HUES6 (cell line): ENCODE results near the gene CDH22.

Experiments
- H3K27ac ChIP-seq: 2 replicates; pipeline ENCODE4 v1.7.0; 2013; ENCODE audit warnings: low read depth, mild to moderate bottlenecking, low read length, inconsistent platforms
- H3K27me3 ChIP-seq: 2 replicates; pipeline ENCODE4 v1.6.1; 2013; ENCODE audit warnings: low read length; ENCODE audit not compliant: control insufficient read depth, insufficient read depth
- H3K36me3 ChIP-seq: 2 replicates; pipeline ENCODE4 v1.6.1; 2013; ENCODE audit warnings: low read length; ENCODE audit not compliant: control insufficient read depth, insufficient read depth
- H3K4me1 ChIP-seq: 2 replicates; pipeline ENCODE4 v1.6.1; 2013; ENCODE audit warnings: low read length; ENCODE audit not compliant: control insufficient read depth, insufficient read depth
- H3K4me3 ChIP-seq: 2 replicates; pipeline ENCODE4 v1.5.1; 2013; ENCODE audit warnings: low read depth, low read length
- H3K9ac ChIP-seq: one replicate; pipeline ENCODE4 v1.6.1; 2013; ENCODE audit warnings: mild to moderate bottlenecking, low read length
- H3K9me3 ChIP-seq: 2 replicates; pipeline ENCODE4 v1.6.1; 2013; ENCODE audit warnings: low read depth, low read length; ENCODE audit not compliant: control insufficient read depth, insufficient read depth

The CDH22 gene

GRCh38 chr20:46220455-46221207 is 87.7 kb downstream of the CDH22 start:
- Histone ChIP-seq H3K36me3 (no peaks in the 10 kb centered on the region), H3K9ac (no peak overlapping the region), H3K27me3 (no peaks in the 10 kb centered on the region), H3K4me3 (no peak overlapping the region), H3K27ac (no peak overlapping the region), H3K4me1 (peaks cover 42% of the 10 kb centered on the region), H3K9me3 (no peaks in the 10 kb centered on the region)

DNA sequence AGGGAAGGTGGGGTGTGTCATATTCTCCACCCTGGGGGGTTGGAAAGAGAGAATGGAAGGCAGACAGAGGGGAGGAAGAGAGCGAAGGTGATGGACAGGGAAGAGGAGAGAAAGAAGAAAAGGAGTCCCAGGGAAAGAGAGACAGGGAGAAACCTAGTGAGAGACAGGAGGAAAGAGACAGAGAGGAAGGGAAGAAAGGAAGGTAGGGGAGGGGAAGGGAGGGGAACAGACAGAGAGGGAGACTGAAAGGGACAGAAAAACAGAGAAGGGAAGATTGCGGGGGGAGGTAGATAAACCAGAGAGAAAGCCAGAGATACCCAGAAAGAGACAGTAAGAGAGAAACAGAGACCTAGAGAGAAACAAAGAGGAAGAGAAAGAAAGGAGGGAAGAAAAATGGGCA is 88.4 kb downstream of the CDH22 start:
- no peak overlapping the region for H3K9ac ChIP-seq
- H3K4me3 ChIP-seq = no peak overlapping the region
- no peaks in the 10 kb centered on the region for H3K27me3 ChIP-seq
- H3K4me1 ChIP-seq = peaks cover 46% of the 10 kb centered on the region
- no peak overlapping the region for H3K27ac ChIP-seq
- no peaks in the 10 kb centered on the region for H3K36me3 ChIP-seq
- H3K9me3 ChIP-seq = no peaks in the 10 kb centered on the region

DNA sequence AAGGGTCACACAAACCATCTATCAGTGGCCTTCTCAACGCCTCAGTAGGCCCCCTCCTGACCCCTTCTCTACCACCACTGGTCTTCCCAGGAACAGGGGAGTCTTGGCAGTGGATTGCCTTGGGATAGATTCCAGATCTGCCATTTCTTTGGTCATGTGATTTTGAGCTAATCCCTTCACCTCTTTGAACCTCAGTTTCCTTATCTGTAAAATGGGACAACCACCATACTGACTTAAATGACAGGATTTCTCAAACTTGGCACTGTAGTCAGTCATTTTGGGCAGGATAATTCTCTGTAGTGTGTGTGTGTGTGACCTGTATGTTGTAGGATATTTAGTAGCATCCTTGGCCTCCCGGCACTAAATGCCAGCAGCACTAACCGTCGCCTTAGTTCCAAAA is 89.1 kb downstream of the CDH22 start:
- Histone ChIP-seq H3K27ac (no peak overlapping the region), H3K4me3 (no peak overlapping the region), H3K27me3 (no peaks in the 10 kb centered on the region), H3K9ac (no peak overlapping the region), H3K36me3 (no peaks in the 10 kb centered on the region), H3K4me1 (peaks cover 45% of the 10 kb centered on the region), H3K9me3 (no peaks in the 10 kb centered on the region)

DNA sequence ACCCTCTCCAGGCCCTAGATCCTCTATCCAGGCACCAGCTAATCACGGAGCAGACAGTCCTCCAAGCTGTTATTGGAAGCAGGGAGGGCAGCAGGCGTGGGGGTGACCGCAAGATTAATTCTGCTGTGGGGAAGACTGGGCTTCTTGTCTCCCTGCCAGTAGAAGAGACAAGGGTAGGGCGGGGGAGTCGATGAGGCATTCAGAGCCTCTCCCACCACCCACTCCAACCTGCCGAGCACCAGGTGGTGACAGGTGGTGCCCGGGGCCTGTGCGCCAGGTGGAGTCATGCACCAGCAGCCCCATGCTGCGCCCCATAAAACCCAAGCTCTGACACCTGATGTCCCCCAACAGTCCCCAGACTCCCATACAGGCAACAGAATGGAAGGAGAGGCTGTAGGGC is 89.6 kb downstream of the CDH22 start:
- no peak overlapping the region for H3K9ac ChIP-seq
- H3K36me3 ChIP-seq = no peaks in the 10 kb centered on the region
- H3K4me1 ChIP-seq = peaks cover 42% of the 10 kb centered on the region
- no peak overlapping the region for H3K27ac ChIP-seq
- no peaks in the 10 kb centered on the region for H3K9me3 ChIP-seq
- no peak overlapping the region for H3K4me3 ChIP-seq
- no peaks in the 10 kb centered on the region for H3K27me3 ChIP-seq

DNA sequence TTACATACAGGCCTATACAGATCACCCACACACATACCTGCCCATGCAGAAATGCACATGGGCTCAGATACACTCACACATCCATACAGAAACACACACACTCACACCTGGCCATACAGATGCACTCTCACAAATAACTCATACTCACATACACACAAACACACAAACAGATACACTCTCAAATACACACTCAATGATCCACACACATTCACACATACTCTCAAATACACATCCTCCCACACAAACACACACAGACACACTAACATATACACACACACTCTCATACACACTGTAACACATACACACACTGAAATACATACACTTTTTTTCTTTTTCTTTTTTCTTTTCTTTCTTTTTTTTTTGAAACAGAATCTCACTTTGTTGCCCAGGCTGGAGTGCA is 90.7 kb downstream of the CDH22 start:
- no peaks in the 10 kb centered on the region for H3K36me3 ChIP-seq
- no peaks in the 10 kb centered on the region for H3K27me3 ChIP-seq
- no peaks in the 10 kb centered on the region for H3K9me3 ChIP-seq
- no peak overlapping the region for H3K27ac ChIP-seq
- peaks cover 33% of the 10 kb centered on the region for H3K4me1 ChIP-seq
- H3K9ac ChIP-seq = no peak overlapping the region
- no peak overlapping the region for H3K4me3 ChIP-seq

DNA sequence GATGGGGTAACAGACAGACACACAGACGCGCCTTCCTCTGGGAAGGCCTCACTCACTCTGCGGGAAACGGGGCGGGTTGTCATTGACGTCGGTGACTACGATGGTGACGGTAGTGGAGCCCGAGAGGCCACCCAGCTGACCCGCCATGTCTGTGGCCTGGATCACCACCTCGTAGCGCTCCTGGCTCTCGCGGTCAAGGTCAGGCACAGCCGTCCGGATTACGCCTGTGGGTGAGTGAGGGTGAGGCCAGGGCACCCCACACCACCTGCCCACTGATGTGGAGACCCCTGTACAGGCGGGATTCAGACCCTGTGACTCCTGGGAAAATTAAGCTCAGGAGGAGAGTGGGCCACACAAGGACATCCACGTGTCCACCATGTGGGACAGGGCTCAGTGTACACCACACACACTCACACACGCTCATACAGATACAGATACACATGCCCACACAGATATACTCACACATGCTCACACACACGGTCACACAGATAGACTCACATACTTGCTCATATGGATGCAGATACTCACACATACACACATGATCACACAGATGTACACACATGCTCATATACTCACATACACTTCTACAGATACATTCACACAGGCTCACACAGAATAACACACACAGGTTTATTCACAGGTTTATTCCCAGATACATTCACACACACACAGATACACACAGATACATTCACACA is 91.4 kb downstream of the CDH22 start:
- H3K4me3 ChIP-seq = peak overlapping the region; percentile 33; the same call in 1 of the 2 replicates
- no peaks in the 10 kb centered on the region for H3K9me3 ChIP-seq
- no peak overlapping the region; the same call in 1 of the 2 replicates for H3K27ac ChIP-seq
- no peaks in the 10 kb centered on the region for H3K36me3 ChIP-seq
- no peaks in the 10 kb centered on the region for H3K27me3 ChIP-seq
- H3K9ac ChIP-seq = peak overlapping the region; percentile 1
- peaks cover 27% of the 10 kb centered on the region for H3K4me1 ChIP-seq

- H3K4me1 ChIP-seq = peaks cover 20% of the 10 kb centered on the region
- H3K4me3 ChIP-seq = peak overlapping the region; percentile 33; the same call in 1 of the 2 replicates
- peak overlapping the region; percentile 5; the same call in 1 of the 2 replicates for H3K27ac ChIP-seq
- no peaks in the 10 kb centered on the region for H3K36me3 ChIP-seq
- peak overlapping the region; percentile 43 for H3K9ac ChIP-seq
- H3K27me3 ChIP-seq = no peaks in the 10 kb centered on the region
- H3K9me3 ChIP-seq = no peaks in the 10 kb centered on the region
Observed at GRCh38 chr20:46215913-46216707, 92.2 kb downstream of the CDH22 start.

DNA sequence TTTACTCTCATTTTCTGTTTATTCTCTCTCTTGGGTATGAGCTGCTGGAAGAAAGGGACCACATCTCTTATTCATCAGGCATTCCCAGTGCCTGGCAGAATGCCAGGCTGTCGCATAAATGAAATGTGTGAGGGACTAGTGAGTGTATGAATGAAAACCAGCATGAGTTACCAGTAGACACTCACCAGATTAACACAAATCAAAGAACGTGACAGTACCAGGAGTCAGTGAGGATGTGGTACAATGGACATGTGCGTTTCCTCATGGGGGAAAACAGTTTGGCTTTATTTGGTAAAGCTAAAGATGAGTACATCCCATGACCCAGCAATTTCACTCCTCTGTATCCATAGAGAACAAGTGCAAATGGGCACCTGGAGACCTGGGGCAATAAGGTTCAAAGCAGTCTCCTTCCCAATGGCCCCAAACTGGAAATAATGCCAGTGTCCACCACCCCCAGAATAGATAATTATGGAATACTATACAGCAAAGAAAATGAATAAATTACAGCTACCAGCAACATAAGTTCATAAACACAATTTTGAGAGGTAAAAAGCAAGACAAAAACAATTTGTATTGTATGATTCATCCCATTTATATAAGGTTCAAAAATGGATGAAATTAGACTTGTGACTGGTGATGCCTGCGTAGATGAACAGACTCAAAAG is 93.3 kb downstream of the CDH22 start:
- Histone ChIP-seq H3K9ac (no peak overlapping the region), H3K36me3 (no peaks in the 10 kb centered on the region), H3K27ac (no peak overlapping the region), H3K27me3 (no peaks in the 10 kb centered on the region), H3K9me3 (no peaks in the 10 kb centered on the region), H3K4me1 (peaks cover 18% of the 10 kb centered on the region), H3K4me3 (no peak overlapping the region)

DNA sequence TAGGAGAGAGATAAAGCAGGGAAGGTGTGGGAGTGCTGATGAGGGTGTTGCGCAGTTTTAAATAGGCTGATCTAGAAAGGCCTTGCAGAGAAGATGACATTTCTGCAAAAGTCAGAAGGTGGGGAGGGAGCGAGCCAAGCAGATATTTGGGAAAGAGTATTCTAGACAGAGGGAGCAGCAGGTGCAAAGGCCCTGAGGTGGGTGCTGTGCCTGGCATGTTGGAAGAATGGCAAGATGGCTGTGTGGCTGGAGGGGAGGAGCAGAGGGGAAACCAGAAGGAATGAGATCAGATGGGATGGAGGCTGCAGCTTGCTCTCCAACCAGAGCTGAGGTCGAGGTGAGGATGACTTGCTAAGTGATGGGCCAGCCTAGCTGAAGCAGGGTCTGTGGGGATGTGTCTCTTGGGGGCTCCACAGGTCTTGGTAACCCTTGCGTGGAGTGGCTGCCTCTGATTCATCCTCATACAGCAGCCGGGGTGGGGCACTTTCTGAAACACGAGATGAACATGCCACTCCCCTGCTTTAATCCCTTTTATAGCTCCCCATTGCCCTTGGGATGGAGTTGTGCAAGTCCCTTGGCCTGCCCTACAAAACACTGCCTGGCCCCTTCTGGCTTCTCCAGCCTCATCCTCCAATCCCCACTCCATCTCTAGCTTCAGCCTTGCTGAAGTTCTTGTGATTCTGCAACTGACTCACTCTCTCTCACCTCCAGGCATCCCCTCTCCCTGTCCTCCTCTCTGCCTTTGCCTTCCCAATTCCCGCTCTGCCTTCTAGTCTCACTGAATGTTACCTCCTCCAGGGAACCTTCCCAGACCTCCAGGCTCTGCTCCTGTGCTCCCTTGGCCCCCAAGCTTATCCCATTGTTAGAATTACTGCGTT is 94.1 kb downstream of the CDH22 start:
- Histone ChIP-seq H3K27me3 (no peaks in the 10 kb centered on the region), H3K4me3 (no peak overlapping the region), H3K9ac (no peak overlapping the region), H3K9me3 (no peaks in the 10 kb centered on the region), H3K4me1 (peaks cover 18% of the 10 kb centered on the region), H3K36me3 (no peaks in the 10 kb centered on the region), H3K27ac (no peak overlapping the region)

- no peak overlapping the region for H3K9ac ChIP-seq
- peaks cover 18% of the 10 kb centered on the region for H3K4me1 ChIP-seq
- H3K9me3 ChIP-seq = no peaks in the 10 kb centered on the region
- H3K4me3 ChIP-seq = no peak overlapping the region
- no peak overlapping the region for H3K27ac ChIP-seq
- no peaks in the 10 kb centered on the region for H3K27me3 ChIP-seq
- no peaks in the 10 kb centered on the region for H3K36me3 ChIP-seq
Observed at GRCh38 chr20:46212876-46213275, 95.4 kb downstream of the CDH22 start.
